PC-3 (cell line): Measurements from ENCODE around the gene SOX6. TPM values are rescaled to one million over a fixed set of nuclear protein-coding genes. Genes with fewer than 3 reads are reported as not detected.

Experiments
- ATAC-seq: fragments of 200-7000 bp; cut with Tn5 transposase; 2 replicates; pipeline ENCODE4 v1.9.1; 2020; ENCODE audit warnings: mild to moderate bottlenecking, moderate library complexity
- BruUV-seq: library from RNA; stranded (reverse); fragments of 400-500 nt; replicated peaks from 2 replicates; lab custom pipeline; 2021; lab: Mats Ljungman, UMichigan
- CTCF ChIA-PET: fragments of 300-600 bp; sonication (Branson Sonifier 250); formaldehyde crosslinking; loops from one replicate; lab custom pipeline; 2022; ENCODE audit warnings: antibody characterized with exemption; lab: Charles Lee
- POLR2A ChIA-PET: fragments of 300-600 bp; sonication (Branson Sonifier 250); formaldehyde crosslinking; loops from one replicate; lab custom pipeline; 2022; ENCODE audit warnings: antibody characterized with exemption; ENCODE audit not compliant: unreplicated experiment; lab: Charles Lee
- DNase-seq: peaks from one replicate; pipeline ENCODE4 v3.0.0-alpha.2; 2015
- H2AFZ ChIP-seq: fragments of 300-600 bp; sonication (generic); 2 replicates; pipeline ENCODE4 v1.6.0; 2016; ENCODE audit warnings: antibody characterized with exemption, low read length
- H3F3A ChIP-seq: fragments of 300-600 bp; sonication (generic); one replicate; pipeline ENCODE4 v1.6.0; 2017; ENCODE audit warnings: antibody characterized with exemption, low read length, control low read depth, mild to moderate bottlenecking; ENCODE audit not compliant: unreplicated experiment
- H3K27ac ChIP-seq: fragments of 300-600 bp; sonication (generic); 2 replicates; pipeline ENCODE4 v1.5.1; 2016; ENCODE audit warnings: mild to moderate bottlenecking, low read length
- H3K27me3 ChIP-seq: fragments of 300-600 bp; sonication (generic); 2 replicates; pipeline ENCODE4 v1.6.1; 2016; ENCODE audit warnings: low read length, mixed read lengths
- H3K36me3 ChIP-seq: fragments of 300-600 bp; sonication (generic); 2 replicates; pipeline ENCODE4 v1.6.1; 2016; ENCODE audit warnings: low read depth, mixed run types, low read length, mixed read lengths
- H3K4me1 ChIP-seq: fragments of 300-600 bp; sonication (generic); 2 replicates; pipeline ENCODE4 v1.5.1; 2016; ENCODE audit warnings: low read length; ENCODE audit not compliant: insufficient read depth
- H3K4me2 ChIP-seq: fragments of 300-600 bp; sonication (generic); 2 replicates; pipeline ENCODE4 v1.6.0; 2016; ENCODE audit warnings: low read length
- H3K4me3 ChIP-seq: fragments of 300-600 bp; sonication (generic); 2 replicates; pipeline ENCODE4 v1.5.1; 2016; ENCODE audit warnings: mild to moderate bottlenecking, low read length, mixed read lengths
- H3K79me2 ChIP-seq: fragments of 300-600 bp; sonication (generic); 2 replicates; pipeline ENCODE4 v1.6.1; 2017; ENCODE audit warnings: low read length, mixed read lengths
- H3K9ac ChIP-seq: fragments of 300-600 bp; sonication (generic); 2 replicates; pipeline ENCODE4 v1.6.0; 2016; ENCODE audit warnings: mild to moderate bottlenecking, low read length
- H3K9me2 ChIP-seq: fragments of 300-600 bp; sonication (generic); replicated peaks from 2 replicates; pipeline ENCODE4 v1.6.1; 2016; ENCODE audit warnings: mixed run types, low read length, mixed read lengths
- H3K9me3 ChIP-seq: fragments of 300-600 bp; sonication (generic); 2 replicates; pipeline ENCODE4 v1.6.1; 2016; ENCODE audit warnings: low read length, mixed read lengths
- H4K20me1 ChIP-seq: fragments of 300-600 bp; sonication (generic); 2 replicates; pipeline ENCODE4 v1.6.1; 2016; ENCODE audit warnings: low read length, mixed read lengths
- EZH2 ChIP-seq: fragments of 300-600 bp; sonication (generic); IDR thresholded peaks from one replicate; pipeline ENCODE4 v1.6.1; 2017; ENCODE audit warnings: antibody characterized with exemption, mild to moderate bottlenecking, low read length; ENCODE audit not compliant: unreplicated experiment
- EZH2phosphoT487 ChIP-seq: fragments of 300-600 bp; sonication (generic); IDR thresholded peaks from 2 replicates; pipeline ENCODE4 v1.6.1; 2018; ENCODE audit warnings: mild to moderate bottlenecking, antibody characterized with exemption, low read length, borderline replicate concordance
- intact Hi-C: fragments of 100-400 bp; cut with micrococcal nuclease; formaldehyde crosslinking; loops from 2 replicates; pipeline ENCODE4 v1.9.0; 2023
- total RNA-seq: library from RNA; depleted of rRNA; stranded (reverse); fragments of >200 nt; gene quantifications from 2 replicates; pipeline ENCODE4 v1.2.3, GENCODE V29; 2014
- TF ChIP-seq, protein P1 (sequence below): fragments of 300-600 bp; sonication (generic); conservative IDR thresholded peaks from 2 replicates; pipeline ENCODE4 v1.5.1; 2017; ENCODE audit warnings: antibody characterized with exemption, low read depth, mild to moderate bottlenecking, low read length

Gene SOX6
- total RNA-seq, 1 experiment from 2014 or later, result not detected

DNA sequence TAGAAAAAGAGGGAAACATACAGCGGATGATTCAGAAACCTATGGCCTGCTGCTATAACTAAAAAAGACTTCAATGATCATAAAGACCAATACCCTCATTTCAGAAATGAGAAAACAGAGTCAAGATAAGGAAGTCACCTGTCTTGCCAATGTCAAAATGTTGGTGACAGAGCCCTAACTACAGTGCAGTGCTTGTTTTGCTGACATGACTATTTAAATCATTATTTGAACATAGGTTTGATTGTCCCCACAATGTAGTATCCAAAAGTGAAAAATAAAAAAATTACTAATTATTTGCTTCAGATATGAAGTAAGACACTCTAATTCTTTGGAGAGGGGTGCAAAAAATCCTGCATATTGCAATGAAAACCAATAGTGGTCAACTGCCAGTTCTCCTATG lies 115.7 kb downstream of the SOX6 start:
- Histone ChIP-seq H3K4me1 (no peaks in the 10 kb centered on the region), H3K36me3 (no peaks in the 10 kb centered on the region), H3K4me2 (no peak overlapping the region), H3K79me2 (no peaks in the 10 kb centered on the region), H3K27ac (no peak overlapping the region), H3K9ac (no peak overlapping the region), H4K20me1 (no peaks in the 10 kb centered on the region), H3K9me3 (no peaks in the 10 kb centered on the region), H3F3A (no peaks in the 10 kb centered on the region), H3K27me3 (peaks cover 4% of the 10 kb centered on the region; the same call in 1 of the 2 replicates), H3K9me2 (no peaks in the 10 kb centered on the region), H2AFZ (no peak overlapping the region), H3K4me3 (no peak overlapping the region)
- no peak for TF ChIP-seq EZH2phosphoT487
- TF ChIP-seq, protein P1, sequence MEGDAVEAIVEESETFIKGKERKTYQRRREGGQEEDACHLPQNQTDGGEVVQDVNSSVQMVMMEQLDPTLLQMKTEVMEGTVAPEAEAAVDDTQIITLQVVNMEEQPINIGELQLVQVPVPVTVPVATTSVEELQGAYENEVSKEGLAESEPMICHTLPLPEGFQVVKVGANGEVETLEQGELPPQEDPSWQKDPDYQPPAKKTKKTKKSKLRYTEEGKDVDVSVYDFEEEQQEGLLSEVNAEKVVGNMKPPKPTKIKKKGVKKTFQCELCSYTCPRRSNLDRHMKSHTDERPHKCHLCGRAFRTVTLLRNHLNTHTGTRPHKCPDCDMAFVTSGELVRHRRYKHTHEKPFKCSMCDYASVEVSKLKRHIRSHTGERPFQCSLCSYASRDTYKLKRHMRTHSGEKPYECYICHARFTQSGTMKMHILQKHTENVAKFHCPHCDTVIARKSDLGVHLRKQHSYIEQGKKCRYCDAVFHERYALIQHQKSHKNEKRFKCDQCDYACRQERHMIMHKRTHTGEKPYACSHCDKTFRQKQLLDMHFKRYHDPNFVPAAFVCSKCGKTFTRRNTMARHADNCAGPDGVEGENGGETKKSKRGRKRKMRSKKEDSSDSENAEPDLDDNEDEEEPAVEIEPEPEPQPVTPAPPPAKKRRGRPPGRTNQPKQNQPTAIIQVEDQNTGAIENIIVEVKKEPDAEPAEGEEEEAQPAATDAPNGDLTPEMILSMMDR, result no peak
- no peak for TF ChIP-seq EZH2
- ChIA-PET CTCF (no interaction called here), POLR2A (no interaction called here)
- ATAC-seq, result no peak
- BruUV-seq, result no TSS peak
- no peak for DNase-seq
- intact Hi-C loops, result no loop called here

DNA sequence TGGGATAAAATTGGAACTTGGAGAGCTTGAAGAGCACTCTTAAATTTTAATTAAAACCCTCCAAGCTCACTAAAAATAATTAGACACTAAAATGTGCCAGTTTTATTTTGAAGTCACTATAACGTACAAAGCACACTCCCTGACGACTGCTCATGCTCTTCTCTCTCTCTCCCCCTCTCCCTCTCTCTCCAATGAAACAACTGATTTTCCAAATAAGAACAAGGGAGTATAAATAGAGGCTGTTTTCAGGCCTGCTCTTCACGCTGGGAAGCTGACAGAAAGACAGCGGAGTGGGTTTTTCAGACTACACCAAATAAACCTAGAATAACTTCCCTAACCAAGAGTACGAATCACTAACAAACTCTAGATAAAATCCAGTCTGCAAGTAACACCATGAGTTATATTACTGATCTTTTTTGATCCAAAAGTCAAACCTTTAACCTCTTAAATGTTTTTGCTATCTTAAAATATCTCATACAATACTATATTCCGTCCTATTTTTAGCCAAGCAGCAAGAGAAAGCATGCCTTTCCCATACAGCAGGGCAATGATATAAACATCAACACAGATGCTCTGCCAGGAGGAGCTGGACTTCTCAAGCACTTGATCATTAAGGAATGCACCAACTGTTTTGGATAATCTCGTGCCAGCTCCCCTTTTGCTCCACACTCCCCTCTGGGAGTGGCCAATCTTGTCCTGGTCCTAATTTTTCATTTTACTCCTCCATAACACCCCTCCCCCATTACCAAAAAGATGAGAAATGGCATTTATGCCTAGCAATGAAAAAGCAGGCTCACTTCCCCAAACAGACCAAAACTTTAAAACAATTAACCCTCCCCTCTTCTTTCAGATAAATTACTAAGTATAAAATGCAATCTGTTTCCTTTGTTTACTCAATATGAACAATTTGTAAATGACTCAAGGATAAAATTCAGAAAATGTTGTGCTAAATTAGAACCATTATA lies 116.9 kb downstream of the SOX6 start:
- DNase-seq, result no peak
- Histone ChIP-seq H3K9me3 (no peaks in the 10 kb centered on the region), H3K9me2 (no peaks in the 10 kb centered on the region), H3K36me3 (no peaks in the 10 kb centered on the region), H4K20me1 (no peaks in the 10 kb centered on the region), H3K4me3 (no peak overlapping the region), H3K79me2 (no peaks in the 10 kb centered on the region), H3K4me1 (no peaks in the 10 kb centered on the region), H3K9ac (no peak overlapping the region), H3K27ac (no peak overlapping the region), H3K27me3 (peaks cover 7% of the 10 kb centered on the region; the same call in 1 of the 2 replicates), H2AFZ (no peak overlapping the region), H3F3A (no peaks in the 10 kb centered on the region), H3K4me2 (no peak overlapping the region)
- CTCF ChIA-PET, result no interaction called here
- no TSS peak for BruUV-seq
- TF ChIP-seq, protein P1, result no peak
- TF ChIP-seq EZH2phosphoT487 (no peak), EZH2 (no peak)
- POLR2A ChIA-PET, result no interaction called here
- ATAC-seq, result no peak
- intact Hi-C loops, result no loop called here

DNA sequence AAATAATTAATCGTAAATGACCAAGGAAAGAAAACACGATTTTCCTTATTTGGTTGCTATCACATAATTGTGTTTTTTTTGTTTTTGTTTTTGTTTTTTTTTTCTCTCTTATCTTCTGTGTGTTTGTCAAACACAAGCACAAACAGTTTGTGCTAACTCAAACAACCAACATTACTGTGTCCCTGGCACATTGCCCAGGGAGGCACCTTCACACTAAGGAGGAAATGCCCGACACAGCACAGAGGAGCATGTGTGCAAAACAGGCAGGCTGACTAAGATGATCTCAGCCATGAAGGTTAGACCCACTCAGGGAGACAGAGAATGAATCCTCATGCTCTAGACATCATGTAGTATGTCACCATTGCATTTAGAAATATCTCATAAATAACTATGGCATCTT lies 130.1 kb downstream of the SOX6 start:
- Histone ChIP-seq H2AFZ (no peak overlapping the region), H3K27ac (no peak overlapping the region), H3K36me3 (no peaks in the 10 kb centered on the region), H3F3A (no peaks in the 10 kb centered on the region), H3K4me3 (no peak overlapping the region), H3K9ac (no peak overlapping the region), H3K9me2 (no peaks in the 10 kb centered on the region), H3K4me2 (no peak overlapping the region), H3K27me3 (no peaks in the 10 kb centered on the region), H4K20me1 (no peaks in the 10 kb centered on the region), H3K9me3 (no peaks in the 10 kb centered on the region), H3K79me2 (no peaks in the 10 kb centered on the region), H3K4me1 (no peaks in the 10 kb centered on the region)
- intact Hi-C loops, result no loop called here
- ChIA-PET POLR2A (no interaction called here), CTCF (no interaction called here)
- no peak for ATAC-seq
- BruUV-seq, result no TSS peak
- TF ChIP-seq EZH2 (no peak), EZH2phosphoT487 (no peak)
- TF ChIP-seq, protein P1, result no peak
- peak; percentile 23 for DNase-seq
